Measurements from ENCODE around the gene ZNF511. TPM values are rescaled to one million over a fixed set of nuclear protein-coding genes. Genes with fewer than 3 reads are reported as not detected.

Gene ZNF511
- total RNA-seq, 1 experiment from 2014 or later, result 49.0 TPM

DNA sequence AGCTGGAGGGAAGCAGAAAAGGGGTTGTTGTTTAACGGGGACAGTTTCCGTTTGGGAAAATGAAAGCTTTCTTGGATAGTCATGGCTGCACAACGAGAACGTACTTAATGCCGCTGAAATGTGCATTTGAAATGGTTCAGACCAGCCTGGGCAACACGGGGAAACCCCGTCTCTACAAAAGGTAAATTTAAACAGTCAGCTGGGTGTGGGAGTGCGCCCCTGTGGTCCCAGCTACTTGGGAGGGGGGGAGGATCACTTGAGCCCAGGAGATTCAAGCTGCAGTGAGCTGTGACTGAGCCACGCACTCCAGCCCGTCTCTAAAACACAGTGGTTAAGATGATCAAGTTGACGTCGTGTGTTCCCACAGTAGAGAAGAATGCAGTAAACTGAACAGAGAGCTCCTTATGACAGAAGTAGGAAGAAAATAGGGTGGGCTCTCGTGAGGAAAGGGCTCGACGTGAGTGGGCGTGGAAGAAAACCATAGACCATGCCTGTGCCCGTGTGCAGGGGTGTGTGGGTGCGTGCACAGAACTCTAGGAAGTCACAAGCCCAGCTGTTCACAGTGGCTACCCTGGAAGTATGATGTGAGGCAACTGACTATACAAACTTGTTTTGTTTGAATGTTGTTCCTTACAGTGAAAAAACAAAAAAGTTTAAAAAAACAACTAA is 53.2 kb downstream of the ZNF511 start:
- Histone ChIP-seq H3K9me2 (ENCODE audit: insufficient read depth) (no peaks in the 10 kb centered on the region), H4K20me1 (ENCODE audit: insufficient read depth) (no peaks in the 10 kb centered on the region), H3K4me3 (replicated peaks in 1 of 2; ENCODE audit: low read depth in 1 of 2, low read length in 2 of 2) (no peak overlapping the region), H3K36me3 (ENCODE audit: control insufficient read depth in 1 of 2, insufficient read depth in 2 of 2, low read length in 2 of 2) (no peaks in the 10 kb centered on the region; a peak in 2 of 4 replicates), H3K27ac (ENCODE audit: low read depth, low read length) (no peak overlapping the region), H3K27me3 (ENCODE audit: insufficient read depth, low read length) (no peaks in the 10 kb centered on the region), H3K79me2 (ENCODE audit: insufficient read depth, low read length) (no peaks in the 10 kb centered on the region), H2AFZ (ENCODE audit: low read depth, low read length, poor library complexity, severe bottlenecking) (no peak overlapping the region), H3K9me3 (ENCODE audit: control insufficient read depth in 1 of 2, insufficient read depth in 1 of 2, low read depth in 1 of 2, low read length in 2 of 2) (no peaks in the 10 kb centered on the region), H3K9ac (ENCODE audit: low read length) (no peak overlapping the region), H3K4me2 (ENCODE audit: low read length) (no peak overlapping the region), H3K4me1 (ENCODE audit: control insufficient read depth in 1 of 2, insufficient read depth in 2 of 2, low read length in 2 of 2) (no peaks in the 10 kb centered on the region)
- ATAC-seq, result no peak
- no TSS peak for BruUV-seq (replicated peaks)
- no peak for DNase-seq (ENCODE audit: low read depth, low spot score)
- RAD21 ChIA-PET (ENCODE audit: low non-redundant PET in 1 of 2, low total read pairs in 2 of 2, uncharacterized antibody in 2 of 2, unreplicated experiment in 2 of 2), result no interaction called here
- TF ChIP-seq, protein P1, sequence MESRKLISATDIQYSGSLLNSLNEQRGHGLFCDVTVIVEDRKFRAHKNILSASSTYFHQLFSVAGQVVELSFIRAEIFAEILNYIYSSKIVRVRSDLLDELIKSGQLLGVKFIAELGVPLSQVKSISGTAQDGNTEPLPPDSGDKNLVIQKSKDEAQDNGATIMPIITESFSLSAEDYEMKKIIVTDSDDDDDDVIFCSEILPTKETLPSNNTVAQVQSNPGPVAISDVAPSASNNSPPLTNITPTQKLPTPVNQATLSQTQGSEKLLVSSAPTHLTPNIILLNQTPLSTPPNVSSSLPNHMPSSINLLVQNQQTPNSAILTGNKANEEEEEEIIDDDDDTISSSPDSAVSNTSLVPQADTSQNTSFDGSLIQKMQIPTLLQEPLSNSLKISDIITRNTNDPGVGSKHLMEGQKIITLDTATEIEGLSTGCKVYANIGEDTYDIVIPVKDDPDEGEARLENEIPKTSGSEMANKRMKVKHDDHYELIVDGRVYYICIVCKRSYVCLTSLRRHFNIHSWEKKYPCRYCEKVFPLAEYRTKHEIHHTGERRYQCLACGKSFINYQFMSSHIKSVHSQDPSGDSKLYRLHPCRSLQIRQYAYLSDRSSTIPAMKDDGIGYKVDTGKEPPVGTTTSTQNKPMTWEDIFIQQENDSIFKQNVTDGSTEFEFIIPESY (IDR thresholded peaks at IDR 0.05; ENCODE audit: extremely low read depth, insufficient replicate concordance, low read length), result no peak
- no peak for TF ChIP-seq POLR2A (IDR thresholded peaks at IDR 0.05; ENCODE audit: borderline replicate concordance, extremely low read depth, insufficient read depth, insufficient read length)
- TF ChIP-seq YY1 (IDR thresholded peaks at IDR 0.05; ENCODE audit: extremely low read depth, insufficient replicate concordance, low read depth, low read length), result no peak
- TF ChIP-seq EZH2phosphoT487 (IDR thresholded peaks at IDR 0.05; ENCODE audit: borderline replicate concordance), result no peak
- TF ChIP-seq, protein P2, sequence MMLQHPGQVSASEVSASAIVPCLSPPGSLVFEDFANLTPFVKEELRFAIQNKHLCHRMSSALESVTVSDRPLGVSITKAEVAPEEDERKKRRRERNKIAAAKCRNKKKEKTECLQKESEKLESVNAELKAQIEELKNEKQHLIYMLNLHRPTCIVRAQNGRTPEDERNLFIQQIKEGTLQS (IDR thresholded peaks at IDR 0.05), result no peak
- no peak for TF ChIP-seq ELF1 (IDR thresholded peaks at IDR 0.05; ENCODE audit: borderline replicate concordance, low read depth)
- no peak for TF ChIP-seq TCF7L2 (IDR thresholded peaks at IDR 0.05; ENCODE audit: borderline replicate concordance, extremely low read depth, insufficient read depth, insufficient read length)
- TF ChIP-seq ZNF274 (IDR thresholded peaks at IDR 0.05; ENCODE audit: low read depth, low read length), result no peak
- no peak for TF ChIP-seq FOSL1 (IDR thresholded peaks at IDR 0.05; ENCODE audit: low read depth)
- no peak for TF ChIP-seq POLR2AphosphoS5 (IDR thresholded peaks at IDR 0.05; ENCODE audit: low read depth, low read length)
- TF ChIP-seq CBX3 (IDR thresholded peaks at IDR 0.05; ENCODE audit: low read depth), result no peak
- TF ChIP-seq, protein P3, sequence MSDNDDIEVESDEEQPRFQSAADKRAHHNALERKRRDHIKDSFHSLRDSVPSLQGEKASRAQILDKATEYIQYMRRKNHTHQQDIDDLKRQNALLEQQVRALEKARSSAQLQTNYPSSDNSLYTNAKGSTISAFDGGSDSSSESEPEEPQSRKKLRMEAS (IDR thresholded peaks at IDR 0.05), result no peak
- TF ChIP-seq, protein P4, sequence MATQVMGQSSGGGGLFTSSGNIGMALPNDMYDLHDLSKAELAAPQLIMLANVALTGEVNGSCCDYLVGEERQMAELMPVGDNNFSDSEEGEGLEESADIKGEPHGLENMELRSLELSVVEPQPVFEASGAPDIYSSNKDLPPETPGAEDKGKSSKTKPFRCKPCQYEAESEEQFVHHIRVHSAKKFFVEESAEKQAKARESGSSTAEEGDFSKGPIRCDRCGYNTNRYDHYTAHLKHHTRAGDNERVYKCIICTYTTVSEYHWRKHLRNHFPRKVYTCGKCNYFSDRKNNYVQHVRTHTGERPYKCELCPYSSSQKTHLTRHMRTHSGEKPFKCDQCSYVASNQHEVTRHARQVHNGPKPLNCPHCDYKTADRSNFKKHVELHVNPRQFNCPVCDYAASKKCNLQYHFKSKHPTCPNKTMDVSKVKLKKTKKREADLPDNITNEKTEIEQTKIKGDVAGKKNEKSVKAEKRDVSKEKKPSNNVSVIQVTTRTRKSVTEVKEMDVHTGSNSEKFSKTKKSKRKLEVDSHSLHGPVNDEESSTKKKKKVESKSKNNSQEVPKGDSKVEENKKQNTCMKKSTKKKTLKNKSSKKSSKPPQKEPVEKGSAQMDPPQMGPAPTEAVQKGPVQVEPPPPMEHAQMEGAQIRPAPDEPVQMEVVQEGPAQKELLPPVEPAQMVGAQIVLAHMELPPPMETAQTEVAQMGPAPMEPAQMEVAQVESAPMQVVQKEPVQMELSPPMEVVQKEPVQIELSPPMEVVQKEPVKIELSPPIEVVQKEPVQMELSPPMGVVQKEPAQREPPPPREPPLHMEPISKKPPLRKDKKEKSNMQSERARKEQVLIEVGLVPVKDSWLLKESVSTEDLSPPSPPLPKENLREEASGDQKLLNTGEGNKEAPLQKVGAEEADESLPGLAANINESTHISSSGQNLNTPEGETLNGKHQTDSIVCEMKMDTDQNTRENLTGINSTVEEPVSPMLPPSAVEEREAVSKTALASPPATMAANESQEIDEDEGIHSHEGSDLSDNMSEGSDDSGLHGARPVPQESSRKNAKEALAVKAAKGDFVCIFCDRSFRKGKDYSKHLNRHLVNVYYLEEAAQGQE (IDR thresholded peaks at IDR 0.05; ENCODE audit: low read depth), result no peak
- no peak for TF ChIP-seq JUND (IDR thresholded peaks at IDR 0.05)
- TF ChIP-seq, protein P5, sequence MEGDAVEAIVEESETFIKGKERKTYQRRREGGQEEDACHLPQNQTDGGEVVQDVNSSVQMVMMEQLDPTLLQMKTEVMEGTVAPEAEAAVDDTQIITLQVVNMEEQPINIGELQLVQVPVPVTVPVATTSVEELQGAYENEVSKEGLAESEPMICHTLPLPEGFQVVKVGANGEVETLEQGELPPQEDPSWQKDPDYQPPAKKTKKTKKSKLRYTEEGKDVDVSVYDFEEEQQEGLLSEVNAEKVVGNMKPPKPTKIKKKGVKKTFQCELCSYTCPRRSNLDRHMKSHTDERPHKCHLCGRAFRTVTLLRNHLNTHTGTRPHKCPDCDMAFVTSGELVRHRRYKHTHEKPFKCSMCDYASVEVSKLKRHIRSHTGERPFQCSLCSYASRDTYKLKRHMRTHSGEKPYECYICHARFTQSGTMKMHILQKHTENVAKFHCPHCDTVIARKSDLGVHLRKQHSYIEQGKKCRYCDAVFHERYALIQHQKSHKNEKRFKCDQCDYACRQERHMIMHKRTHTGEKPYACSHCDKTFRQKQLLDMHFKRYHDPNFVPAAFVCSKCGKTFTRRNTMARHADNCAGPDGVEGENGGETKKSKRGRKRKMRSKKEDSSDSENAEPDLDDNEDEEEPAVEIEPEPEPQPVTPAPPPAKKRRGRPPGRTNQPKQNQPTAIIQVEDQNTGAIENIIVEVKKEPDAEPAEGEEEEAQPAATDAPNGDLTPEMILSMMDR (IDR thresholded peaks at IDR 0.05 in 2 of 3, conservative IDR thresholded peaks at IDR 0.05 in 1 of 3; ENCODE audit: borderline replicate concordance in 1 of 3, insufficient read depth in 1 of 3, low read depth in 2 of 3, low read length in 2 of 3), result no peak
- TF ChIP-seq RAD21 (IDR thresholded peaks at IDR 0.05; ENCODE audit: low read depth), result no peak
- no peak for TF ChIP-seq SRF (IDR thresholded peaks at IDR 0.05; ENCODE audit: low read depth)
- POLR2A ChIA-PET, result no interaction called here
- CTCF ChIA-PET, result no interaction called here
- intact Hi-C loops (cut with micrococcal nuclease), result no loop called here

All from HCT116 (cell line).